KMS-11 (cell line): ENCODE data around the gene NXPH4.

Source experiments
- H2AFZ ChIP-seq: fragments of 200-600 bp; sonication (generic); 2 replicates; pipeline ENCODE4 v1.6.1; 2016; ENCODE audit warnings: antibody characterized with exemption, mixed run types, low read depth
- H3K27ac ChIP-seq: fragments of 200-600 bp; sonication (generic); 2 replicates; pipeline ENCODE4 v1.6.1; 2016; ENCODE audit warnings: mild to moderate bottlenecking, mixed run types
- H3K27me3 ChIP-seq: fragments of 200-600 bp; sonication (generic); 2 replicates; pipeline ENCODE4 v1.6.1; 2017; ENCODE audit warnings: mild to moderate bottlenecking, low read depth, mixed run types, moderate library complexity; ENCODE audit not compliant: insufficient read depth
- H3K36me3 ChIP-seq: fragments of 200-600 bp; sonication (generic); 2 replicates; pipeline ENCODE4 v1.6.1; 2017; ENCODE audit warnings: mild to moderate bottlenecking, mixed run types; ENCODE audit not compliant: insufficient read depth
- H3K4me1 ChIP-seq: fragments of 200-600 bp; sonication (generic); 2 replicates; pipeline ENCODE4 v1.6.1; 2016; ENCODE audit warnings: mild to moderate bottlenecking, low read depth, mixed run types; ENCODE audit not compliant: poor library complexity, severe bottlenecking
- H3K4me2 ChIP-seq: fragments of 200-600 bp; sonication (generic); 2 replicates; pipeline ENCODE4 v1.7.0; 2016; ENCODE audit warnings: mild to moderate bottlenecking, mixed run types
- H3K4me3 ChIP-seq: fragments of 200-600 bp; sonication (generic); IDR thresholded peaks from 2 replicates; pipeline ENCODE4 v1.6.1; 2017; ENCODE audit warnings: low read depth, low read length, mixed read lengths; ENCODE audit not compliant: insufficient read depth
- H3K79me2 ChIP-seq: fragments of 200-600 bp; sonication (generic); 2 replicates; pipeline ENCODE4 v1.6.1; 2016; ENCODE audit warnings: low read depth, mixed run types; ENCODE audit not compliant: insufficient read depth
- H3K9ac ChIP-seq: fragments of 200-600 bp; sonication (generic); 2 replicates; pipeline ENCODE4 v1.6.1; 2016; ENCODE audit warnings: mild to moderate bottlenecking, mixed run types
- H4K20me1 ChIP-seq: fragments of 200-600 bp; sonication (generic); 2 replicates; pipeline ENCODE4 v1.6.1; 2016; ENCODE audit warnings: mild to moderate bottlenecking, mixed run types; ENCODE audit not compliant: insufficient read depth
- CTCF ChIP-seq: fragments of 200-600 bp; sonication (generic); conservative IDR thresholded peaks from 2 replicates; pipeline ENCODE4 v1.6.1; 2017; ENCODE audit warnings: low read depth, mild to moderate bottlenecking, antibody characterized with exemption, low read length, moderate library complexity, mixed read lengths

NXPH4 gene

GRCh38 chr12:57247041-57247440, 30.4 kb downstream of the NXPH4 start:
- no peak for TF ChIP-seq CTCF
- no peak overlapping the region for H3K9ac ChIP-seq
- no peaks in the 10 kb centered on the region for H3K36me3 ChIP-seq
- no peak overlapping the region for H2AFZ ChIP-seq
- peaks cover 14% of the 10 kb centered on the region for H3K4me1 ChIP-seq
- H3K27ac ChIP-seq = no peak overlapping the region
- no peaks in the 10 kb centered on the region for H4K20me1 ChIP-seq
- no peak overlapping the region for H3K4me3 ChIP-seq
- H3K79me2 ChIP-seq = no peaks in the 10 kb centered on the region
- H3K4me2 ChIP-seq = no peak overlapping the region
- H3K27me3 ChIP-seq = peaks cover 23% of the 10 kb centered on the region

- no peak for TF ChIP-seq CTCF
- no peak overlapping the region for H2AFZ ChIP-seq
- H3K27ac ChIP-seq = no peak overlapping the region
- no peaks in the 10 kb centered on the region for H3K36me3 ChIP-seq
- no peaks in the 10 kb centered on the region for H3K79me2 ChIP-seq
- H3K4me2 ChIP-seq = no peak overlapping the region
- no peak overlapping the region for H3K4me3 ChIP-seq
- H4K20me1 ChIP-seq = no peaks in the 10 kb centered on the region
- no peaks in the 10 kb centered on the region for H3K4me1 ChIP-seq
- H3K9ac ChIP-seq = no peak overlapping the region
- peaks cover 10% of the 10 kb centered on the region for H3K27me3 ChIP-seq
Measured at GRCh38 chr12:57248934-57249742, 32.5 kb downstream of the NXPH4 start.

- no peaks in the 10 kb centered on the region for H3K4me1 ChIP-seq
- no peak overlapping the region for H3K4me3 ChIP-seq
- no peaks in the 10 kb centered on the region for H3K36me3 ChIP-seq
- no peaks in the 10 kb centered on the region for H4K20me1 ChIP-seq
- TF ChIP-seq CTCF = no peak
- H3K9ac ChIP-seq = no peak overlapping the region
- no peak overlapping the region for H2AFZ ChIP-seq
- H3K27me3 ChIP-seq = no peaks in the 10 kb centered on the region; the same call in 1 of the 2 replicates
- no peak overlapping the region for H3K4me2 ChIP-seq
- H3K27ac ChIP-seq = no peak overlapping the region
- no peaks in the 10 kb centered on the region for H3K79me2 ChIP-seq
Measured at GRCh38 chr12:57250541-57250940, 33.9 kb downstream of the NXPH4 start.

- no peak within 1 kb of the TSS for H3K4me3 ChIP-seq
- no peak for TF ChIP-seq CTCF
- H3K27ac ChIP-seq = no peak within 1 kb of the TSS
- H3K79me2 ChIP-seq = no peaks in the 10 kb centered on the region
- H4K20me1 ChIP-seq = no peaks in the 10 kb centered on the region
- no peak within 1 kb of the TSS for H3K9ac ChIP-seq
- no peaks in the 10 kb centered on the region for H3K36me3 ChIP-seq
- H3K27me3 ChIP-seq = no peaks in the 10 kb centered on the region; the same call in 1 of the 2 replicates
- H3K4me1 ChIP-seq = no peaks in the 10 kb centered on the region
- no peak within 1 kb of the TSS for H3K4me2 ChIP-seq
- H2AFZ ChIP-seq = no peak within 1 kb of the TSS
Measured at GRCh38 chr12:57250956-57251355, 34.4 kb downstream of the NXPH4 start, which contains the start of gene STAC3. STAC3 (minus strand) TSS chr12:57251187; CDS start chr12:57249636, 1,551 bp downstream.
